Inflammatory macrophage treated with lipopolysaccharide for 1 hour (primary cell): ENCODE results near the gene GSTT2.
"Not testable (repeated sequence)": the region's sequence is repeated elsewhere in the genome, so short reads cannot be mapped to it uniquely, and the experiment has no call there.

Experiments used
- DNase-seq, 2 donors: peaks; one replicate each; pipeline ENCODE4 v3.0.0-alpha.2; 2020 to 2022

GSTT2 gene

DNA sequence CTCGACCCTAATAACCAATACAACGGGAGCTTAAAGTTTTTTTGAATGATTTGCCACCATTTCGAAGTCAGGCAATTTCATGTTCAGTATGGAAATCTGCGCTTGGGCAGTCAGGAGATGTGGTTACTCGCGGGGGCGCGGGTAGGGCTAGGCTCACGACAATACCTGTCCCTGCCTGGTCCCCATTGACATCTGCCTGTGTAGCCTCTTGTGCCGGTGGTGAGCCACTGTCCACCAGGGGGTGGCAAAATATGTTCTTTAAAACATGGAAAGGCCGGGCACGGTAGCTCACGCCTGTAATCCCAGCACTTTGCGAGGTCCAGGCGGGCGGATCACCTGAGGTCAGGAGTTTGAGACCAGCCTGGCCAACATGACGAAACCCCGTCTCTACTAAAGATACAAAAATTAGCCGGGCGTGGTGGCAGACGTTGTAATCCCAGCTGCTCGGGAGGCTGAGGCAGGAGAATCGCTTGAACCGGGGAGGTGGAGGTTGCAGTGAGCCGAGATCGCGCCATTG, 5.0 kb upstream of the GSTT2 start:
- not testable (repeated sequence) for DNase-seq

GRCh38 chr22:23977304-23977703, 2.6 kb upstream of the GSTT2 start:
- DNase-seq, result not testable (repeated sequence)

DNA sequence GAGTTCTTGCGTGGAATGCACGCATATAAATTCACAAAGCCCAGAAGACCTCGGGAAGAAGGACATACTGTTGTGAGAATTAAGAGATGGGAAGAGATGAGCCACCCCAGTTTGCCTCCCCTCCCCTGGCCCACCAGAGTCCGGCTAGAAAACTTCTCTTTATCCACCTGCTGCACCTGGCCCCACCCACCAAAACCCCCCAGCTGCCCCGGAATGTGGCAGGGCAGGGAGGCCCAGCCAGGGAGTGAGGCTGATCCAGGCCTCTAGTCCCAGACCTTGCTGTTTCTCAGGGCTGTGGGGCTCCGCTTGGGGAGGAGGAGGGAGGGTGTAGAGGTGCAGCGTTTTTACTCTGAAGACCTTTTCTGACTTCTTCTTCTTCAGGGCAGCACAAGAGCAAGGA, 633 bp downstream of the GSTT2 start:
- not testable (repeated sequence) for DNase-seq

GRCh38 chr22:23984430-23984829, 4.5 kb downstream of the GSTT2 start:
- peak in 1 of 2 donors; percentile 81 for DNase-seq

DNA sequence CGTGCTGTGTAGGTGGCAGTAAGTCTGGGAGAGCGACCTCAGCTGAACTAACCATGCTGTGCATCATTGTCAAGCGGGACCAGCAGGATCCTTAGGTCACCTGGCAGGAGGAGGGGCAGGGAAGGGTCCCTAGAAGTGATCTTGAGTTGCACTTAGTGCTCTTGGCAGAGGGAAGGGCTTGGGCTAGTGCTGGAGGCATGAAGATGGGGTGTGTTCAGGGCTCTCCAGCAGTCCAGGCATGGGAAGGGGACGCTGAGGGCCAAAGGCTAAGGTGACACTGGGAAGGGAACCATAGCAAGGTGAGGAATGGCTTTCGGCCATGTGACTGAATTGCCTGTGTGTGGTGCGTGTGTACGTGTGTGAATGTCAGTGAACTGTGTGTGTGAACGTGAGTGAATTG, 6.2 kb downstream of the GSTT2 start:
- not testable (repeated sequence) for DNase-seq

DNA sequence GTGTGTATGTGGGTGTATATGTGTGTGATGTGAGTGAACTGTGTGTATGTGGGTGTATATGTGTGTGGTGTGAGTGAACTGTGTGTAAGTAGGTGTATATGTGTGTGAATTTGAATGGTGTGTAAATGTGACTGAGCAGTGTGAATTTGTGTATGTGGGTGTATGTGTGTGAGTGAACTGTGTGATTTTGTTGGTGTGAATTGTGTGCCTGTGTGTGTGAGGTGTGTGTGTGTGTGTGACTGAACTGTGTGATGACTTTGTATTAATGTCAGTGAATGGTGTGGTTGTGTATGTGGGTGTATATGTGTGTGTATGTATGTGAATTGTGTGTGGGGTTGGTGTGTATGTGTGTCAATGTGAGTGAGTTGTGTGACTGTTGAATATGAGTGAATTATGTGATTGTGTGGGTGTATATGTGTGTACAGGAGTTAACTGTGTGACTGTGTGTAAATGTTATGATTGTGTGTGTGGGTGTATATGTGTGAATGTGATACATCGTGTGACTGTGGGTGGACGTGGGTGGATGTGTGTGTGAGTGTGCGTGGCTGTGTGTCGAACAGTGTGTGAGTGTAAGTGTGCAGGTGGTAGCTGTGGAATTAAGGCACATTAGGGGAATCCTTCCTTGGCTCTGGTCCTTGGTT, 6.7 kb downstream of the GSTT2 start:
- not testable (repeated sequence) for DNase-seq

DNA sequence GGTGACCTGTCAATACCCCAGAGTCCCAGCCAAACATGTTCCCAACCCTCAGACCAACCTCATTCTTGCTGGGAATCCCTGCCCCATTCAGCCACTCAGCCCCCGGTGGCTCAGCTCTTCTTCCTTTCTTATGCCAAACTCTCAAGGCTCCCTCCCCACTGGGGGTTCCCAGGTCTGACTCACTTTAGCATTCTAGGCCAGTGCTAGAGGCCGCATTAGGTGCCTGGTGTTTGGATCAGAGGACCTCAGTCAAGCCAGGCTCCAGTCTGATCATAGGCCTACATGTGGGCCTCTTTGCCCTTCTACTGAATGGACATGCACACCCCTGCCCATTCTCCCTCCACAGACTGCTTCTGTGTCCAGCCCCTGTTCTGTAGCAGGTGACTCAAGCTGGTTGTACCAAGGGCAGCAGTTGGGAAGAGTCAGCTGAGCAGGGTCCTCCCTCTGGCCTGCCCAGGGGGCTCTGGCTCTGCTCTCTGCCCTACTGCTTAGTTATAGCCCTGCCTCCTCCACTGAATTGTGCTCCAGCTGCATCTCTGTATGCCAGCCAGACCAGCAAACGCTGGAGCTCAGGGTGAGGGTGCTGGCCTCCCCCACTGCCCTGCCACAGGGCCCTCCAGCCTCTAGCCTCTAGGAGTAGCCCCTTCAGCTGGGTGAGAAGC, 9.8 kb downstream of the GSTT2 start:
- peak; percentile 34 to 69 for DNase-seq

- not testable (repeated sequence) for DNase-seq
Observed at GRCh38 chr22:23993080-23993479, 13.1 kb downstream of the GSTT2 start.

- DNase-seq, result not testable (repeated sequence)
Observed at GRCh38 chr22:23993581-23994177, 13.7 kb downstream of the GSTT2 start.

- DNase-seq, result no peak
Observed at GRCh38 chr22:23997092-23997491, 17.2 kb downstream of the GSTT2 start.

DNA sequence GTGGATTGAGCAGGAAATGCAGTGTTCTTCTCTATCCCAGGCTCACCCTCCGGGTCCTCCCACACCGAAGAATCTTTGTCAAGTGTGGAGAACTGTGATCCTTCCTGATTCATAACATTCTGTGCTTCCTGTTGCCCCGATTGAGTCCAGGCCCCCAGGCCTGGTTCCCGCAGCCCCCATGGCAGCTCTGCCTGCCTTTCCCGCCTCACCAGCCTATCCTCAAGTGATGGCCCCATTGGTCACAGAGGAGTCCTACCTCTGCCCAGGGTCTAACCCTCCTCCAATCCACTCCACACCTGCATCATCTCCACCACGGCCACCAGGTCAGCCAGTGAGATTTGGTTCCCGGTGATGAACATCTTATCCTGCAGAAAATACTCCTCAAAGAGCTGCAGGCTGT, 19.8 kb downstream of the GSTT2 start:
- not testable (repeated sequence) for DNase-seq

DNA sequence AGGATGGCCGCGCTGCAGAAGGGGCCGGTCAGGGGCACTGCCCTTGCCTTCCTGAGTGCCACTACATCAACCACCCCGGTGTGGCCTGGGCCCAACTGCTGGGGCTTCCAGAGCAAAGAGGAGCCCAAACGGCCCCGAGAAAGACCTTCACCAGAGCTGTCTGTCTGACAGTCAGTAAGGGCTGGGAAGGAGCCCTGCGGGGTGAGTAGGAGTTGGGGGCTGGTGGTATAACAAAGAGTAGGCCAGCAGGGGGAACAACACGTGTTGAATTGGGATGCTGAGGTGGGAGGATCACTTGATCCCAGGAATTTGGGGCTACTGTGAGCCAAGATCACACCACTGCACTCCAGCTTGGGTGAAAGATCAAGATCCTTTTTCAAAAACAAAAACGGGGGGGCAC, 21.4 kb downstream of the GSTT2 start:
- no peak for DNase-seq

- DNase-seq, result no peak
Observed at GRCh38 chr22:24002272-24002671, 22.3 kb downstream of the GSTT2 start.

DNA sequence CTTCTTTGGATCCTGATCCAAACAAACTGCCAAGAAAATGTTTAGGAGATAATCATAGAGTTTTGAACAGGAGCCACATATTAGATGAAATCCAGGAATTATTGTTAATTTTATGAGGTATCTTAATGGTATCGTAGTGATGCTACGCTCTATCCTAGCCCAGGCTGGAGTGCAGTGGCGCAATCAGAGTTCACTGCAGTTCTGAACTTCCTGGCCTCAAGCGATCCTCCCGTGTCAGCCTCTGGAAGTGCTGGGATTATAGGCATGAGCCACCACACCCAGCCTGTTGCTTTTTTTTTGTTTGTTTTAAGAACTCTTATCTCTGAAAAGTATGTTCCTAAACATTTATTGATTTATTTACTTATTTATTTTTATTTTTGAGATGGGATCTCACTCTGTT, 22.9 kb downstream of the GSTT2 start:
- no peak for DNase-seq

DNA sequence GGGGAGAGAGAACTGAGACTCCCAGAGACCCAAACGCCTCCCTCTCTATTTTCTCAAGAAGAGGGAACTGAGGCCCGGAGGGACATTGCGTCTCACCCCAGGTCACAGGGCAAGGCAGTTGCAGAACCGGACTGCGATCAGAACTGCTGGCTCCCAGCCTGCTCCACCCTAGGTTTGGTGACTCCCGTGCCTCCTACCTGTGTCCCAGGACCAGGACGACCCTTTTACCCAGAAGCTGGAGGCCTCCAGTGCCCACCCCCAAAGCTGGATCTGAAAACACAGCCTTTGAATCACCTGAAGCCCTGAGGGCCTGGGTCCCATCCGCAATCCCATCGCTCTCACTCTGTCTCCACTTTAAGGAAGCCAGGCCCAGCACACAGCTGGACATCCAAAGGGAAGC, 24.0 kb downstream of the GSTT2 start:
- no peak for DNase-seq

DNA sequence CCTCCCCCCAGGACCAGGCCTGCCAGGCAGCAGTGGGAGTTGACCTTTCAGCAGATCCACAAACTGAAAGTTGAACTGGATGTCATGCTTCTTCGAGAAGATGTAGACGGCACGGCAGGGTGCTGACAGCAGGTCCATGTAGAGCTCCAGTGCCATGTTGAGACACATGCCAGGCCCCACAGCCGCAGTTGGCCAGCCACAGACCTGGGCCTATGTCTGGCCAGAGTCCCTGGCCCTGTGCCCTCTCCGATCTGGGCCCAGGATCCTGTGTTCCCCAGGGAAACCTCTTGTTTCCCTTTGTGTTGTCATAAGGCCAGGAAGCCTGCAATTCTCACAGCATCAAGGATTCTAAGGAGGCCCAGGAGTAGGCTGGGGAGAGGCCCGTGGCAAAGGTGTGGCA, 25.3 kb downstream of the GSTT2 start, which contains the start of gene GSTT4:
Gene GSTT4, minus strand, starts transcription at position 253 of the 400 bp plus-strand sequence. Its CDS starts 97 bp downstream, at position 156.
- DNase-seq, result no peak

GRCh38 chr22:24006207-24006913, 26.4 kb downstream of the GSTT2 start:
- DNase-seq, result no peak

GRCh38 chr22:24006914-24007214, 26.9 kb downstream of the GSTT2 start:
- no peak for DNase-seq

- DNase-seq, result peak in 1 of 2 donors; percentile 27
Observed at GRCh38 chr22:24007253-24008021, 27.5 kb downstream of the GSTT2 start.

GRCh38 chr22:24008022-24008283, 28.0 kb downstream of the GSTT2 start:
- DNase-seq, result no peak

- DNase-seq, result no peak
Observed at GRCh38 chr22:24008381-24009226, 28.7 kb downstream of the GSTT2 start.
